Fibroblast of mammary gland (primary cell): ENCODE data around the gene CEP112.

ENCODE experiments used
- DNase-seq: peaks from one replicate; pipeline ENCODE4 v3.0.0-alpha.2; 2010; ENCODE audit warnings: low read depth
- H3K4me3 ChIP-seq: 2 replicates; pipeline ENCODE4 v1.5.1; 2011; ENCODE audit warnings: low read depth, mild to moderate bottlenecking, low read length, moderate library complexity; ENCODE audit not compliant: control insufficient read depth
- TF ChIP-seq, protein P1 (sequence below): conservative IDR thresholded peaks from 2 replicates; pipeline ENCODE4 v1.5.1; 2011; ENCODE audit warnings: low read depth, low read length, inconsistent platforms; ENCODE audit not compliant: control insufficient read depth, insufficient read depth

CEP112 gene

GRCh38 chr17:65776890-65777289 lies 415.0 kb downstream of the CEP112 start:
- no peak for DNase-seq
- H3K4me3 ChIP-seq, result no peak overlapping the region
- TF ChIP-seq, protein P1, sequence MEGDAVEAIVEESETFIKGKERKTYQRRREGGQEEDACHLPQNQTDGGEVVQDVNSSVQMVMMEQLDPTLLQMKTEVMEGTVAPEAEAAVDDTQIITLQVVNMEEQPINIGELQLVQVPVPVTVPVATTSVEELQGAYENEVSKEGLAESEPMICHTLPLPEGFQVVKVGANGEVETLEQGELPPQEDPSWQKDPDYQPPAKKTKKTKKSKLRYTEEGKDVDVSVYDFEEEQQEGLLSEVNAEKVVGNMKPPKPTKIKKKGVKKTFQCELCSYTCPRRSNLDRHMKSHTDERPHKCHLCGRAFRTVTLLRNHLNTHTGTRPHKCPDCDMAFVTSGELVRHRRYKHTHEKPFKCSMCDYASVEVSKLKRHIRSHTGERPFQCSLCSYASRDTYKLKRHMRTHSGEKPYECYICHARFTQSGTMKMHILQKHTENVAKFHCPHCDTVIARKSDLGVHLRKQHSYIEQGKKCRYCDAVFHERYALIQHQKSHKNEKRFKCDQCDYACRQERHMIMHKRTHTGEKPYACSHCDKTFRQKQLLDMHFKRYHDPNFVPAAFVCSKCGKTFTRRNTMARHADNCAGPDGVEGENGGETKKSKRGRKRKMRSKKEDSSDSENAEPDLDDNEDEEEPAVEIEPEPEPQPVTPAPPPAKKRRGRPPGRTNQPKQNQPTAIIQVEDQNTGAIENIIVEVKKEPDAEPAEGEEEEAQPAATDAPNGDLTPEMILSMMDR, result no peak

- TF ChIP-seq, protein P1, result no peak
- no peak overlapping the region for H3K4me3 ChIP-seq
- DNase-seq, result no peak
These were observed 417.1 kb downstream of the CEP112 start for GRCh38 chr17:65774787-65775186.

DNA sequence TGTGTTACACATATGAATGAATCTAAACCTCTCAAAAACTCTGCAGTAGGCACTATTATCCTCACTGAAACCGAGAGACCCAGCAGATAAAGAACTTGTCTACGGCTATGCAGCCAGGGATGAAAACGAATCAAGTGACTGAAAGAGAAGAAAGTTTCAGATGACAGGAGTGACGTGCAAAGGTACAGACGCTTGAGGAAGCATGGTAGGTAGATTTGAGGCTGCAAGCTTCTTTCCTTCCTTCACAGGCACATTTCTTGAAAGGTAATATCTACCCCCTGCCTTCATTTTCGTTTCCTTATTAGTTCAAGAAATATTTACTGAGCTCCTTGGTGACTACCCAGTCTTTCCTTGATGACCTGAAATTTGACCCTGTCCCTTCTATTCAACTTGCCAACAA lies 418.9 kb downstream of the CEP112 start:
- no peak overlapping the region for H3K4me3 ChIP-seq
- DNase-seq, result no peak
- TF ChIP-seq, protein P1, result no peak

GRCh38 chr17:65771704-65772103 lies 420.2 kb downstream of the CEP112 start:
- TF ChIP-seq, protein P1, result no peak
- H3K4me3 ChIP-seq, result no peak overlapping the region
- no peak for DNase-seq

DNA sequence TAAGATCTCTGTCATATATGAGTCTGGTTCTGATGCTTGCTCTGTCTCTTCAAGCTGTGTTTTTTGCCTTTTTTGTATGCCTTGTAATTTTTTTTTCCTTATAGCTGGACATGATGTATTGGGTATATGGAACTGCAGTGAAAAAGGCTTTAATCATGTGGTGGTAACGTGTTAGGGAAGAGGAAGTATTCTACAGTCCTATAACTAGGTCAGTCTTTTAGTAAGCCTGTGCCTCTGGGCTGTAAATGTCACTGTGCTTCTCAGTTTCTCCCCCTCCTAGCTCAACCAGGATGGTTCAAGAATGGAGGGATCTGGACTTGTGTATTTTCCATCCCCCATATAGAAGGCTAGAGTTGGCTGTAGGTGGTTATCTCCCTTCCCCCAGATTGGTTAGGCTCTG lies 428.1 kb downstream of the CEP112 start:
- H3K4me3 ChIP-seq, result no peak overlapping the region
- TF ChIP-seq, protein P1, result no peak
- DNase-seq, result no peak

DNA sequence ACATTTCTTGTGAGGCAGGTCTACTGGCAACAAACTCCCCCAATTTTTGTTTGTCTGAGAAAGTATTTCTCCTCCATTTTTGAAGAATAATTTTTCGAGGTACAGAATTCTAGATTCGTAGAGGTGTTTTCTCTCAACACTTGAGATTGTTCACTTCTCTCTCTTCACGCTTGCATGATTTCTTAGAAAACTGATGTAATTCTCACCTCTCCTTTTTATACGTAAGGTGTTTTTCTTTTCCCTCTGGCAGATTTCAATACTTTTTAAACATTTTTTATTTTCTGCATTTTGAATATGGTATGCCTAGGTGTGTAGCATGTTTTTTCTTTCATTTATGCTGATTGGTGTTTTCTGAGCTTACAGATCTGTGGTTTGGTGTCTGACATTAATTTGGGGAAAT lies 429.0 kb downstream of the CEP112 start:
- TF ChIP-seq, protein P1, result no peak
- H3K4me3 ChIP-seq, result no peak overlapping the region
- no peak for DNase-seq

DNA sequence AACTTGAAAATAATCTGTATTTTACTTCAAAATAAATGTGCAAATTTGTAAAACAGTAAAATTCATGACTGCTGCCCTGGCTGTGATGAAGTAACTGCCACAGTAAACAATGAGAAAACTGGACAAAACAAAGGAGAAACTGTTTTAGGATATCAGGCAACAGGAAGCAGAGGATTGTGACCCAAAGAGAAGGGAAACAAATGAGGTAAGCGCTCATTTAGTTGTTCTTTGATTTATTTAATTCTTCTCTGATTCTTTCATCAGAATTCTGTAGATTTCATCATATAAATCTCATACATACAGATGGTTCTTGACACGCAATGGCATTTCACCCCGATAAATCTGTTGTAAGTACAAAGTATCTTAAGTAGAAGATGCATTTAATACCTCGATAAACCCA lies 432.4 kb downstream of the CEP112 start:
- TF ChIP-seq, protein P1, result no peak
- no peak overlapping the region for H3K4me3 ChIP-seq
- no peak for DNase-seq
